Activated CD8-positive, alpha-beta memory T cell treated with anti-CD3 and anti-CD28 coated beads, Interleukin-2, amount 50 U/mL, for 24 hours (primary cell): ENCODE results near the gene NFASC.

Experiments
- DNase-seq: peaks from one replicate; pipeline ENCODE4 v3.0.0-alpha.2; 2020; ENCODE audit errors: extremely low read depth

NFASC gene

GRCh38 chr1:204959836-204960235 is 89.2 kb downstream of the NFASC start:
- DNase-seq: no peak

- DNase-seq: no peak
Observed at GRCh38 chr1:204960306-204961125, 89.9 kb downstream of the NFASC start.

DNA sequence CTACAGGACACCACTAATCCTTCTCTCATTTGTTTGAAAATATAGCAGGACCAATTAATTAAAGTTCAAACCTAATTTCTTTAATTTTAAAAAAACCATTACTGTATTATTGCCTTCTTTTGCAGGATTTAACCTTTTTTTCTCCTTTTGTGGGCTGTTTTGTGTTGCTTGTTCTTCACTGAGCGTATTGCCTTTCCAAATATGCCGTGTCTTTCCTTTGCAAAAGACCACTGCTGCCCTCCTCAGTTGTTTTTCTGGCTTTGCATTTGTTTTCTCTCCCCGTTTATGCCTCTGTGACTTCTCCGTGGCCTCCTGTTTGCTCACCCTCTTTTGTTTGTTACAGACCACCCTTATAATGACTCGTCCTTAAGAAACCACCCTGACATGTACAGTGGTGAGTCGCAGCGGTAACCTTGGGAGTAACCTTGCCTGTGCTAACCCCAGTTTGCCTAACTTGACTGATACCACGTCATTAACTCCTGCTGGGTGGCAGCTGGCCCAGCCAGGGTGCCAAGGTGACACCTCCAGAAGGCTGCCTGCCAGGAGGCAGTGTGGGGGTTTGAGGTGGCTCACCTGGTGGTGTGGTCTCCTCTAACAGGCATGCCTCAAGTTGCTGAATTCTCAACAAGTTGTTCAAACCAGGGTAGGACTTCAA is 91.2 kb downstream of the NFASC start:
- DNase-seq: no peak

- DNase-seq: no peak
Observed at GRCh38 chr1:204962742-204963632, 92.3 kb downstream of the NFASC start.

DNA sequence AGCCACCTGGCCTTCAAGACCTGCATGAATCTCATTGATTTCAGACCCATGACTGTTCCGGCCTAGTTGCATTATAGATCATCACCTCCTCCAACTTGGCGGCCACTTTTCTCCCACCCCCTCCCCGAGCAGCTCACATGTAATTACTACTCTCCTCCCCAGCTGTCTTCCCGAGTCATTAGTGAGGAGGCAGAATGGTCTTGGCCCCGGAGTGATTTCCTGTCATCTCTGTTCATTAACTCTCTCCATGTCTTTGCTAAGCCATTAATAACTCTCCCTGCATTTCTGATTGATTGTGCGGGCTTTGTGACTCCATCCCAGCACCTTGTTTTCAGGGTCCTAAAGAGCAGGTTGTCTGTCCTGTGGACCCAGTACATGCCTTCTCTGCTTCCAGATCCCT is 96.8 kb downstream of the NFASC start:
- DNase-seq: no peak

DNA sequence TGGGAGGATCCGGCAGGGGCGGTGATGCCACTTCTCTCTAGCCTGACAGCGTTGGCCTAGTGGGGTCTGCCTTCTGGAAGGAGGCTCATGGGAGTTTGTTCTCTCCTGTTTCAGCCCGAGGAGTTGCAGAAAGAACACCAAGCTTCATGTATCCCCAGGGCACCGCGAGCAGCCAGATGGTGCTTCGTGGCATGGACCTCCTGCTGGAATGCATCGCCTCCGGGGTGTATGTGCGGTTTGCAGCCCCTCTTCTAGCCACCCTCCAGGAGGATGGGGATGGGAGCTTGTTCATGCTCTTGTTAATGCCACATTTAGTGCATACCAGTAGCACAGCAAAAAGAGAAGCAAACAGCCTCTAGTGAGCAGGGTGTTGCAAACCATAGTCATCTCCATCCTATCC is 97.5 kb downstream of the NFASC start:
- DNase-seq: no peak

DNA sequence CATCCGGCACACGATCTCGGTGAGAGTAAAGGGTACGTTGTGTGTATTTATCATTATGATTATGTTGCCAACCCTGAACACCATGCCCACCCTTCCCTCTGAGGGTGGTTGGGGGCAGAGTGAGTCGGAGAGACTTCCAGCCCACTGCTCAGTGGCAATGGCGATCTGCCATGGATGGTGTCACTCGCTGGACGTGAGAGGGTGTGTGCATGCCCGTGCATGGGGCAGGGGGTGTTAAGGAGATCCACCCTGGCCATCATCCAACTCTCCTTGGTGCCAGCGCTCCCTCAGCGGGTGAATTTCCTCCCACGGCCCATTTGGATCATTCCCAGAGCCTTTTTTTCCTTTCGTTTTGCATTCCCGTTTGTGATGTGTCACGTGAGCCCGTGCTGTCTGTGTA is 98.3 kb downstream of the NFASC start:
- no peak for DNase-seq

GRCh38 chr1:204970937-204971336 is 100.3 kb downstream of the NFASC start:
- no peak for DNase-seq

GRCh38 chr1:204971517-204972336 is 101.1 kb downstream of the NFASC start:
- DNase-seq: no peak

- no peak for DNase-seq
Observed at GRCh38 chr1:204972426-204972825, 101.8 kb downstream of the NFASC start.

DNA sequence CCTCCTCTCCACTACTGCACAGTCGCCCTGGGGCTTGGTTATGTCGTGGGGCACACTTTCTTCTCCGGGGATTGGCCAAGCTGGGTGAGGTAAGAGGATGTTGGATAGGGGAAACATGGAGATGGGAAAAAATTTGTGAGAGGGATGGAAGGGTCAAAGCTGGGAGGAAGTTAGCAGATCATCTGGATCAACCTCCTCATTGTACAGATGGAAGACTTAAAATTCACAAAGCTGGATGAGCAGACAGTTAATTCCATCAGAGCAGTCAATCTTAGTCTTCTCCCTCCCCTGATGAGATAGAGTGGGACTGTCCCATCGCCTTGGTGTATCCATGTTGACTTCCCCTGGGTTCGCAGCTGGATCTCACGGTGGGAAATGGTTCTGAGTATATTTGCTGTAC is 102.8 kb downstream of the NFASC start:
- DNase-seq: no peak

DNA sequence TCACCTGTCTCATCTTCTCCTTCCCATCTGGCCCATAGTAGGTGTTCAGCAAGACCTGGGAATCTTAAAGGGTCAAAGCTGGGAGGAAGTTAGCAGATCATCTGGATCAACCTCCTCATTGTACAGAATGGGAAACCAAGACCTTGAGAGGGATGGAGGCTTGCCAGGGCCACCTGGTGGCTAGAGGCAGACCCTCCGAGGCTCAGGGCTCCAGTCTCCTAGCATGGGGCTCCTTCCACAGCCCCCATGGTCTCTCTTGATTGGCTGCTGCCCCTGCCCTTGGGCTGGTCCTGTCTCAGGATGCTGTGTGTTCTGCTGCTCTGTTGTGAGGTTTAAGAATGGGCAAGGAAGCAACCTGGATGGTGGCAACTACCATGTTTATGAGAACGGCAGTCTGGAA is 103.7 kb downstream of the NFASC start:
- DNase-seq: no peak

DNA sequence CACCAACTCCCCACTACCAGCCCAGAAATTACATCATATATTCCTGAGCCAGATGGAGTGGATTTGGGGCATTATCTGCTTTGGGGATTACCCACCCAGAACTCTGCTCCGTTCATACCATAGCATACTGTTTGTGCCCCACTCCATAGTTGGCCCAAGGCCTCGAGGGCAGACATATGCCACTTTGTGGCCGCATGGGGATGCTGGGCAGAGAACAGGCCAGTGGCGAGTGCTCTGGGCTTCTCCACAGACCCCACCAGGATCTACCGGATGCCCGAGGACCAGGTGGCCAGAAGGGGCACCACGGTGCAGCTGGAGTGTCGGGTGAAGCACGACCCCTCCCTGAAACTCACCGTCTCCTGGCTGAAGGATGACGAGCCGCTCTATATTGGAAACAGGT is 104.4 kb downstream of the NFASC start:
- no peak for DNase-seq

DNA sequence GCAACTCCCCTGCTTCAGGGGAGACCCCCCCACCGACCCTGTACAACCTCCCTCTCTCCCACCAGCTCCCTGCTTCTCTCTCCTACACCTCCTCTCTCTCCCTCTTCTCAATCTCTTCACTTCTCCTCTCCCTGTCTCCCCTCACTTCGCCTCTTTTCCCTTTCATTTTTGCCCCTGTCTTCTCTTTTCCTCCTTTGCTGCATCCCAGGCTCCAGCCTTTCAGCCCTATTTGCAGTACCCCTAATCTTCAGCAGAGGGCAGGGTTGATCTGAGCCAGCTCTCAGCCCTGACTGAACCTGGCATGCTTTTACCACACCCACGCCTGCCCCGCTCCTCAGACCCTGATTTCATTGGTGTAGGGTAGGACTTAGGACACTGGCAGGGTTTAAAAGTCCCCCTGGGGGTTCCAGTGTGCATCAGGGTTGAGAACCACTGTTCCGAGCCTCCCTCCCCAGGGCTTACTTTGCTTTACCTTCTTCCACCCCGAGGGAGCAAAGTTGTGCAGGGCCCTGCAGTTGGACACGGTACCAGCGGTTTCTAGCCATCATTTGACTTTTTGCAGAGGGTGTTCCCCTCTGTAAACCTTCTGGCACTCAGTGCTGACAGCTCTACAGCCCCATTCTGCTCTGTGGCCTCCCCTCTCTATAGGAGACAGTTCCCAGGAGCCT is 105.0 kb downstream of the NFASC start:
- DNase-seq: peak; percentile 14

GRCh38 chr1:204976646-204977045 is 106.0 kb downstream of the NFASC start:
- no peak for DNase-seq

DNA sequence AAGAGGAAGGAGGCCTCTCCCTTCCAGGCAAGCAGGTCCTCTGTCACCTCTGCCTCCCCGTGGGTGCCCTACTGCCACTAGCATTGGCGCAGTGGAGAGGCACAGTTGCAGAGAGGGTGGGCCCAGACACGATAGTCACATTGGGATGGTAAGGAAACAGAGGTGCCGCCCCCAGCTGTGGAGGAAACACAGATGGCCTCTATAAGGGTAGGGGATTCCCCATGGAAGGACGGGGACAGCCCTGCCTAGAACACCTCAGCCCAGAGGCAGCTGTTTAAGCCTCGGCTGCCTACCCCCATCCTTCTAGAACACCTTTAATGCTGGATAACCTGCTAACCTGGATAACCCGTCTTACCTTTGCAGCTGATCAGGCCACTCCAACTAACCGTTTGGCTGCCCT is 106.7 kb downstream of the NFASC start:
- no peak for DNase-seq

DNA sequence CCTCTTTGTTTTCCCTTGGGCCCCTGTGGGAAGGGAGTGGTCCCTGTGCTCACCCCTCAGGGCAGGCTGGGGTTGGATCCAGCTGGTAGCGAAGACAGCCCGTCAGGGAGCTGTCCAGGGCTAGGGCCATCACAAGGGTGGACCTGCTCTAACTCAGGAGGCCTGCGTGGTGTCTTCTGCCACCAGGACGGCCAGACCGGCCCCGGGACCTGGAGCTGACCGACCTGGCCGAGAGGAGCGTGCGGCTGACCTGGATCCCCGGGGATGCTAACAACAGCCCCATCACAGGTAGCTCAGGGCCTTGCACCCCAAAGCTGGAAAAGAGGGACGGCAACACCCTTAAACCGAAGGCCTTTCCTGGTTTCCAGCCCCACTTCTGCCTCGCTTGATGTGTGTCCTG is 108.1 kb downstream of the NFASC start:
- DNase-seq: no peak

GRCh38 chr1:204979306-204979705 is 108.6 kb downstream of the NFASC start:
- DNase-seq: no peak

DNA sequence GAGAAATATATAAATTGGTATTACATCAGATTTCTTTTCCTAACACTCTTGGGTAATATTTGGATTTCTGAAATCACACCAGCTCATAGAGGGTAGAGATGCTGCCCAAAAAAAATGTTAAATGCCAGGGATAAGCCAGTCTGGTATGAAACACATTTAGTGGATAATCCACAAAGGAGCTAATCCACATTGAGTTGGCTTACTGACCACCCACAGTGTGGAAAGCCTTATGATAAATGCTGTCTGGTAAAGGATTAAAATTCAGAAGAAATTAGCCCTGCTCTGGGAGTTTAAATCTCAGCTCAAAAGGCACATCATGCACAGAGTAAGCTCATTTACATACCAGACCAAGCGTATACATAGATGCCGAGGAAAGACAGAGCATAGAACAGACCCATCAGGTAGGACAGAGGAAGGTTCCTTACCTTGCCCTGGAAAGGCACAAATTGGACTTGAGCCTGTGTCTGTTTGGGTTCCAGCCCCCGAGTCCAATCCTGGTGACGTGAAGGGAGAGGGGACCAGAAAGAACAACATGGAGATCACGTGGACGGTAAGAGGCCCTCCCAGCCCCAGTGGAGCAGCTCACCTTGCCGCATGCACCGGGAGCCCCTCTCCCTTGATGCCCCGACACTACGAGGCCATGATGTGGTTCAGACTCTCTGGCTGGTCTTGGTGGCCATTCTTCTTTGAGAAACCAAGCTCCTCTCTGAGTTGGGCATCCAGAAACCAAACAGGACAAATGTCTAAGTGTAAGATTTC is 109.4 kb downstream of the NFASC start:
- DNase-seq: no peak

DNA sequence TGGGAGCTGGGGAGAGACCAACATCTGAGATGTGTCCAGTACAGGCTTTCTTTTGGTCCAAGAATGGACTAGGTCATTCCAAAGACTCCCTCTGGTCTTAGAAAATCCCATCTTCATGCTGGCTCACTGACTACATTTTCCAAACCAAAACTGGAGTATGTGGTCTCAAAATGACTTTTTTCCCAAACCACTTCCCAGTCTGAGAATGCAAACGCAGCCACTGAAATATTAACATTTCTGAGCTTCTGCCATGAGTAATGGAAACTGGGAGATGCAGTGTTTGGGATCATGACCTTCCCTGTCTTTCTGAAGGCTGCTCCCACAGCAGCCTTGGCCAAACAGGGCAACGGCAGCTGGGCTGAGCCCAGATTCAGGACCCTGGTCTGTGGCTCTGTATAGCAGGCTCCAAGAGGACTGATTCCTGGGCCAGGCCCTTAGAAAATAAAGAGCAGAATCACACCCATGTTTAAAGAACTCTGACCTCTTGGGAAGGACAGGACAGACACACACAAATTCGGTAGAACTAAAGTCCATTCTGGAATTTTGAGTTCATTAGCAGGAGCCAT is 110.3 kb downstream of the NFASC start:
- DNase-seq: no peak
